Measurements from ENCODE around the gene TM2D1.
A peak's percentile ranks its signal among the peaks of the same experiment; 100 is the strongest.
"Not testable (repeated sequence)": the region's sequence is repeated elsewhere in the genome, so short reads cannot be mapped to it uniquely, and the experiment has no call there.

TM2D1 gene

DNA sequence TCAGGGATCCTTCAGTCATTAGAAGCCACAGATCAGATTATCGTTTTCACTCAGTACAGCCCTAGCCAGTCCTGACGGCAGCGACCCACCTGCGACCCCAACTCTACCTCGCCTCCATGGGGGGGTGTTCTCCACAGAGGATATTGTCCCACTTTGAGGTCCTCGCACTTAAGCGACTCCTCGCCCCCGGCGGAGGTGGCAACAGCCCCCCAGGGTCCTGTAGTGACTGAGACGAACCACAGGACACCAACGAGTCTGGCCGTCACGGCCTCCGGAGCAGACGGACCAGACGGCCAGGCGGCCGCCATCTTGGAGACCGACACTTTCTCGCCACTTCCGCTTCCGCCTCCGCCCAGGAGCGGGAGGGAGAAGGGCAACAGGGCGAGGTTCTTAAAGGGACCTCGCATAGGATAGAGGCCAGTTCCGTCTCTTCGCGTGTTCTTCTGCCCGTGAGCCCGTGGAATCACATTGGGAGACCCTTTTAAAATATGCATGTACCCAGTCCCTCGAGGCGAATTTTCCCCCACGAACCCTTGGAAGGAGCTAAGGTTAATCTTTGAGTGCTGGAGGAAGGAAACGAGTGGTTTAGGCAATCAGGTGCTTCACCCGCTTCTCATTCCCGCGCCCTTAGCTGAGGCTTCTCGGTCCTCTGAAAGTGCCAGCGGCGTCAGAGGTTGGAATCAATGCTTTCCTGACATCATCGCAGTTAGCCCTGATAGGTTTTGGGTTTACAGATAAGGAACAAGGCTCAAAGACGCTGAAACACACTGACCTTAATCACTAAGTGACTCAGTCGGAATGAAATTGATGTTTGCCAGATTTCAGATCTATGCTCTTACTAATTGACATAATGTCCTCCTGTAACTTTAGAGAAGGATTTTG lies at the start of gene TM2D1:
Gene TM2D1, minus strand, starts transcription at position 329 of the 882 bp plus-strand sequence. Its CDS starts 21 bp downstream, at position 308.
- peak; percentile 93 for DNase-seq

DNA sequence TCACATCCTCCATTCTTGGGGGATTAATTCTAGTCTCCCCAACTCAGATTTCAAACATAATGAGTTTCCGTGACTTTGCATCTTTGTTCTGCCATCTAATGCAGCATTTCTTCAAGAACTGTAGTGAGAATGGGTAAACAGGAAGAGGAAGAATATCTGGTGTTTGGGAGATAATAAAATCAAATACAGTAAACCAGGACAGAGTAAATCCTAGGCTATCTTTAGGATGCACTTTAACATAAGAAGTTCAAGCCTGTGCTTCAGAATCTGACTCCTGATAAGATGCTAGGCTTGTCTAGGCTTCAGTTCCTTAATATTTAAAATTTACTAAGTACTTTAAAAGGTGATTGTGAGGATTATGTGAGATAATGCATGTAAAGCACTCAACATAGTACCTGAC lies 45.2 kb upstream of the TM2D1 start:
- no peak for DNase-seq

DNA sequence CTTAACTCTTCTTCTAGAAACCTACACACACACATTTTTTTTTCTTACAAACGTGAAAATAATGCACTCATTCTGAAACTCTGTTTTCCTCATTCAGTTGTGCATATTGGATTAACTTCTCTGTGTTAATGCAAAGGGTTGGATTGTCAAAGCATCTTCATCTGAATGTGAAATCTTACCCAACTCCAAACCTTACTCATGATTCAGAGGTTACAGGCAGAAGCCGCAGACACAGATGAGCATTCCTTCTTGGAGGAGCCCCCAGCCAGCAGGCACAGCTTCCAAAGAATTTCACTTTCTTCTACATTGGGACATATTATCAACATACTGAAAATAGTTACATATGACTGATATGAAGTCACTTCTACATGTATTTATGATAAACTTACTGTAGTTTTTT lies 33.0 kb upstream of the TM2D1 start:
- no peak for DNase-seq

DNA sequence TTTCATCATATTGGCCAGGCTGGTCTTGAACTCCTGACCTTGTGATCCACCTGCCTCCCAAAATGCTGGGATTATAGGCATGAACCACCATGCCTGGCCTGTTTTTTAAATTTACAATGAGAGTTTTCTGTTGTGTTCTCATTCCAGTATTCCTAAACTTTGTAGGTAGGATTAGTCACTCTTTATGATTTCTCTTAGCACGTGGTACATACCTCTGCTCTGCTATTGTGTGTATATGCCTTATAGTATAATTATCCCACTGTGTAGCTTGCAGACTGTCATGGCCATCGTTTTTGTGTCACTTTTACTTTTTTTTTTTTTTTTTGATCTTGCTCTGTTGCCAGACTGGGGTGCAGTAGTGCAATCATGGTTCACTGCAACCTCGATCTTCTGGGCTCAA lies 31.8 kb upstream of the TM2D1 start:
- DNase-seq = no peak

DNA sequence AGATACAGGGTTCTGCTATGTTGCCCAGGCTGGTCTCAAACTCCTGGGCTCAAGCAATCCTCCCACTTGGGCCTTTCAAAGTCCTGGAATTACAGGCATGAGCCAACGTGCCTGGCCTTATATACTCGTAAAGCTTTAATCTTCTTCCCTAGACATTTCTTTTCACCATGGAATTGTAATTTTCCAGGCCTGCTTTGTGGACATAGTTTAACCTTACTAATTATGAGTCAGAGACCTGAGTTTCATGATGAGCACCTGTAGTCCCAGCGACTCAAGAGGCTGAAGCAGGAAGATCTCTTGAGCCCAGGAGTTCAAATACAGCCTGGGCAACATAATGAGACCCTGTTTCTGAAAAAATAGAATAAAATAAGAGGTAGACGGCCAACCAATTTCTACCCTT lies 29.6 kb upstream of the TM2D1 start:
- DNase-seq = no peak

DNA sequence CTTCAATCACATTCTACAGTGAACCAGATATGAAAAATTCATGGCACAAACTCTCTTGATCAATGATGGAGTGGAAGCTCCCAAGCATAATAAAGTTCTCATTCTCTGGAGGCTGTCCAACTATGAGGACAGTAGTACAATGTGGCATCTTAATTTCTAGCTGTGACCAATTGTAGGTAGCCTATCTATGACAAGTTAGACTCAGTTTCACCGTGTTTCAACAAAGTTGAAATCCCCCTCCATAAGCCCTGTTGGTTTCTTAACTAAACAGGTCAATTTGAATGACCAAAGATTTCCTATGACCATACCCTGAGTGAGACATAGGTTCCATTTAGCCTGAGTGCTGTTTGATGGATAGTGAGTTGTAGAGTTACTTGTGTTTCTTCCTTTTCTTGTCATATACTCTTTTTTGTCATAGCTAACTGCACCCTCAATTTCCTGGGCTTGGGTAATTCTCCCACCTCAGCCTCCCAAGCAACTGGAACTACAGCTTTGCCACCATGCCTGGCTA lies 29.1 kb upstream of the TM2D1 start:
- no peak for DNase-seq

DNA sequence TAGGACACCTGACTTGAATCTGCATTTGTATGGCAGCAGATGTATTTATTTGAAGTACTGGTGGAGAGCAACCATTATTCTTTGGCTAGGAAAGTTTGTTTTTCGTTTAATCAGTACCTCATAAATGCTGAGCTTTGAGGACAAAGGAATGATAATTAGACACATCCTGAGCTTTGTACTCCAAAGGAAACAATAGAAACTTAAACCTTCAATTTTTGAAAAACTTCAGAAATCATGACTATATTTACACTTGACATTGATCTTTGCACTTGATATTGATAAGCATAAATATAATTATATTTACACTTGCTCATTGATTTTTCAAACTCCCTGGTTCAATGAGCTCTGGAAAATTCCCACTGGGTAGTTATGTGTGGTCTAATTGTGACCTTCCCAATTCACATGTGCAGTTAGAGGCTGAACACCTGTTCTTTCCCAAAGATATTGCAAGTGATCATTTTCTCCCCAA lies 28.0 kb upstream of the TM2D1 start:
- DNase-seq = no peak

DNA sequence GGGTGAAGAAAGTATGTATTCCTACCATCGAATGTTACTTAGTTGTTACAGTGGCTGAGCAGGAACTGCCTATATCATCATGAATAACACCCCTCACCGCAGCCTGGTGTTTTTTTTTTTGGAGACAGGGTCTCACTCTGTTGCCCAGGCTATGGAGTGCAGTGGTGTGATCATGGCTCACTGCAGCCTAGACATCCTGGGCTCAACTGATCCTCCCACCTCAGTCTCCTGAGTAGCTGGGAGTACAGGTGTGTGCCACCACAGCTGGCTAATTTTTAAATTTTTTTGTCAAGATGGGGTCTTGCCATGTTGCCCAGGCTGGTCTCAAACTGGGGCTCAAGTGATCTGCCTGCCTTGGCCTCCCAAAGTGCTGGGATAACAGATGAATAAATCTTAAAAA lies 24.6 kb upstream of the TM2D1 start:
- no peak for DNase-seq

DNA sequence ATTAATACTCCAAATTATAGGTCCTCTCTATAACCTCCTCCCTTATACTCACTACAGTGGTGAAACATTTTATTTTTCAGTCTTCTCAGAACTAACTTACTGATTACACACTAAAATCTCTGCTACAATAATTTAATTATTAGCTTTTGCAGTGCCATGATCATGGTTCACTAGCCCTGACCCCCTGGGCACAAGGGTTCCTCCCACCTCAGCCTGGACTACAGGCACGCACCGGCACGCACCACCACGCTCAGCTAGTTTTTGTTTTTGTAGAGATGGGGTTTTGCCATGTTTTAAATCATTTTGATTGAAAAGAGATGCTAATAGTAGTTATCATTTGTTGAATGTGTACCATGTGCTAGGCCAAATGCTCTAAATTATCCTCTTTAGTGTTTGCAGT lies 23.6 kb upstream of the TM2D1 start:
- DNase-seq = peak; percentile 22

DNA sequence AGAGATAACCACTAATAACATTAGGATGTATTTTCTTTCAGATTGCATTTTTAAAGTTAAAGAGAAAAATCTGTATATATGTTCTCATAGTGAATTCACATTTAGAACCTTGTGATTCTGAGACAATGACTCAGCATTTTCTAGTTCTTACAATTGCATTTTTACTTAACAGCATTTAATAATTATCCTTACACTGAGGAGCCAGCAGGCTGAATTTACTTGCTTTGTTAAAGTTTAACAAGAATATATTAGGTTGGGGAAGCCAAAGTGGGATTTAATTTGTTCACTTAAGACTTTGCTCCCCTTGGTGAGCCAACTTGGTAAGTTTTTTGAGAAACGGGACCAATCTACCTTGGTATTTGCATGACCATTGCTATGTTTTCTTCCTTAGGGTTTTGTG lies 21.9 kb upstream of the TM2D1 start:
- no peak for DNase-seq

DNA sequence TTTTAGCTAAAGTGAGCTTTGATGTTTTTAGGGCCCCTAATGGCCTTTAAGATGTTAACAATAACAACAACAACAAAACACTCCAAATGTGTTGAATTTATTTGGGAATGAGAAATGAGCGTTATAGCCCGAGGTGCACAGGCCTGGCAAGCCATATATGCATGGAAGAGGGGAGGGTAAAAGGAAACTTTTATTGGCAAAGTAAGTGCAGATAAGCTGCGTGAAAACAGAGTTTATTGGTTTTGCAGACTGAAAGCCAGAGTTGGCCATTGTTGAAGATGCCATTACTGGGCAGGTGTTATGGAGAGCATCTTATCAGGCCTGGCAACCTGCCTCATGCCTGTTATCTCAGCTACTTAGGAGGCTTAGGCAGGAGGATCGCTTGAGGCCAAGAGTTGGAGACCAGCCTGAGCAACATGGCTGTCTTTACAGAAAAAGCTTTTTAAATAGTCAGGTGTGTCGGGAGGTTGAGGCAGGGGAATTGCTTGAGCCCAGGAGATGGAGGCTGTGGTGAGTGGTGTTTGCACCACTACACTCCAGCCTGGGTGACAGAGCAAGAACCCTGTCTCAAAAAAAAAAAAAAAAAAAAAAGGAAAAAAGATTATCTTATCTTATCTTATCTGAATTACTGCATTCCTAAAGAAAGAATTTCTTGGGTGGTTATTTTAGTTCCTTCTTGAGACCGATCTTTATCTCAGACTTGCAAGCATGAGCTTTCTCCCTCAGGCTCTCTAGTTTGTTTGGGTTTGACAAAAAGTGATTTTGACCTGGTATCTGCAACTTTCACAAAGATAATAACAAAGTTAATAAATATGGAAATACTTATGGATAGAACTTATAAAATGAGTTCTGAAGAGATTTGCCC lies 19.0 kb upstream of the TM2D1 start:
- no peak for DNase-seq

DNA sequence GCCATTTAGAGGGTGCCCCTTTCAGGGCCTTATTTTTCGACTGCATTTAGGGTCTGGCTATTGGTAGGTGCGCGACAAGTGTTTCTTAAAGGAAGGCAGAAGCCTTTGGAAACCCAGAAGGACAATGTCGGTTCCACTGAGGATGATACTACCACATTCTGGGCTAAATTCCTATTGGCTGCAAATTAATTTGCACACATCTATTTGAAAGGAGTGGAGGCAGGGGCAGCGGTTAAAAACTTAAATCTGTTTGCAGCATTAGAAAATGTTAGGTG lies 18.4 kb upstream of the TM2D1 start:
- no peak for DNase-seq

DNA sequence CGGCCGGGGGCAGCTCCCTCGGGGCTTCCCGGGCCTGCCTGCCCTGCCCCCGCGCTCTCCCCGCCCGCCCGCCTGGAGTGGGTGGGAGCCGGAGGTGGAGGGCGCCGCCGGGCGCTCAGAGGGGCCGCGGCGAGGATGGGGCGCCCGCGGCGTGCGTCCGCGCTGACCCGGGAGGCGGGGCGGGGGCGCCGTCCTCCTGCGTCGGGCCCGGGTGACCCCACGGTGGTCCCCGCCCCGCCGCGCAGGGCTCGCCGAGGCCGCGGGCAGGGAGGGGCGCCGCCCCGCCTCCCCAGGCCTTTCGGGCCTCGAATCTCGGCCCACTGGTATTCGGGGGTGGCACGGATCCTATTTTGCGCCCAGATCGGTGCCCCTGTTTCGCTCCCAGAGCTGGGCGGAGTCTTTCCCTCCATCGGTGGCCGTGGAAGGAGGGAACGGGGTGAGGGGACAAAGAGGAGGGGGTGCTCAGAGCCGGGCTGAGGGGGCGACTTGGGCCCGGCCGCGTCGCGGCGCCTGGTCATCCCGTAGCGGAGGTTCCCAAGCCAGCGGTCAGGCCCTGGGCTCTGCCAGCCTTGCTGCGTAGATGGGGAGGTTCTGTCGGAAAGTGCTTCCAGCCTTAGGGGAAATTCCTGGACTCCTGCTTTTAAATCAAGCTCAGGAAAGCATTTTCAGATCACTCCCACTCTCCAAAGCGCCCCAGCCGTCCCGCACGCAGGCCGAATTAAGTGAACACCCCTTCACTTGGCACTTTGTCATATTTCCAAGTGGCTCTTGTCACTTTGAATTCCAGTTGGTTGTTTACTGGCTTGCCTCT lies 17.9 kb upstream of the TM2D1 start:
- peak; percentile 36 for DNase-seq

DNA sequence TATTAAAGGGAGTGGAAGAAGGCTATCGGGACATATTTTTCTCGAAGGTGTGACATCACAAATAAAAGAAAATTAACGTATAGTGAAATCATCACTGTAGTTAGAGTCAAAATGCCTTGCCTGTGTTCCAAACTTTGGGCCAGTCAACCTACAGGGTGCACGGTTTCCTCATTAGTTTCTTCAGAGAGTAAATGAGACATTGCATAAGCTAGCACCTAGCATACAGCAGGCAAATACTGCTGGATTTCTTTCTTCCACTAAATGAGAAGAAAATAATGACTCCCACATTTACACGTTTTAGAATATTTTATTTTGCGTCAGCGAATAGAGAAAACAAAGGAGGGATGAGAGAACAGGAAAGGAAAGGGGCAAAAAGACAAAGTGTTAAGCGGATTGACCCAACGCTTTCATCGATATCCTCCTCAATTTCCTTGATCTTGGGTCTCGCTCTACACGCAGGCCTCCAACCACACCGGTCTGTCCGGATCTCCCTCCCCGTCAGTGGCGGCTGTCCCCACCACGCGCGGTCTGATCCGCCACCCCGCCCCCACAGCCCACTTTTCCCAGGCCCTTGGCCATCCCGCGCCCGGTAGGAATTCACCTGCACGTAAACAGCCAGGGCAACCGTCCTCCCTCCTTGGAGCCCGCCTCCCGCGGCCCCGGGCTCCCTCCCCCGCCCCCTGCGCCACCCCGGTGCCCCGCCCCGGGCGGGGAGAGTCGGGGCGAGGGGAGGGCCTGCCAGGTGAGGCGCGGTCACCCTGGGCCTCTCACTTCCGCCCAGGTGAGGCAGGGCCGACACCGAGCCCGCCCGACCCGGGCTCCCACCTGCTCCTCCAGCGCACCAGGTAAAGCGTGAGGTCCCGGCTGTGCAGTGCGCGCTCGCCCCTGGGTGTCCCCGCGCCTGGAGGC lies 17.0 kb upstream of the TM2D1 start, which contains the start of gene PATJ:
Gene PATJ, plus strand, starts transcription at position 770 of the 909 bp plus-strand sequence. CDS start 20,413 bp downstream, outside the sequence.
- DNase-seq = peak; percentile 29

DNA sequence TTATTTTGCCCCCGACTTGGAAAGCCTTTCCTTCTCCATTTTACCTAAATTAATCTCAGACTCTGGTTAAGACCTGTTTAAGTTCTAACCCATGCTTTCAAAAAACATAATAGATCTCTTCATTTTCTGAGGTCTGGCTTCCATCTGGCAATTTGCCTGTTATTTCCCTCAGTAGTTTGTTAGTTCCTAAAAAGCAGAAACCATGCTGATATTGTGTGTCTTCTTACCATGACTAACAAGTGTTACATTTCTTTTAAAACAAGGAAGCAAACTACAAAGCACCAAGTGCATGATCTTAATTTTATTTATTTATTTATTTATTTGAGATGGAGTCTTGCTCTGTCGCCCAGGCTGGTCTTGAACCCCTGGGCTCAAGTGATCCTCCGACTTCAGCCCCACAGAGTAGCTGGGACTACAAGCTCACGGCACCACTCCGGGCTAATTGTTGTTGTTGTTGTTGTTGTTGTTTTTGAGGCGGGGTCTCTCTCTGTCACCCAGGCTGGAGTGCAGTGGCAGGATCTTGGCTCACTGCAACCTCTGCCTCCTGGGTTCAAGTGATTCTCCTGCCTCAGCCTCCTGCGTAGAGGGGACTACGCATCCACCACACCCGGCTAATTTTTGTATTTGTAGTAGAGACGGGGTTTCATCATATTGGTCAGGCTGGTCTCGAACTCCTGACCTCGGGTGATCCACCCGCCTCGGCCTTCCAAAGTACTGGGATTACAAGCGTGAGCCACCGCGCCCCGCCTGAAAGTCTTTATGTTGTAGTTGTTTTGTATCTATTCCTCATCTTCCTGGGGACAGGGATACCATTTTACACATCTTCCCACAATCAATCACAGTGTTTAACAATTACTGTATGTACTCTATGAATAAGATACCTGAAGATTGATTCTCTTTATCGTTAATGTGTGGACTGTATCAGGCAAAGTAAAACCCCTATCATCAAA lies 16.1 kb upstream of the TM2D1 start:
- DNase-seq = no peak

DNA sequence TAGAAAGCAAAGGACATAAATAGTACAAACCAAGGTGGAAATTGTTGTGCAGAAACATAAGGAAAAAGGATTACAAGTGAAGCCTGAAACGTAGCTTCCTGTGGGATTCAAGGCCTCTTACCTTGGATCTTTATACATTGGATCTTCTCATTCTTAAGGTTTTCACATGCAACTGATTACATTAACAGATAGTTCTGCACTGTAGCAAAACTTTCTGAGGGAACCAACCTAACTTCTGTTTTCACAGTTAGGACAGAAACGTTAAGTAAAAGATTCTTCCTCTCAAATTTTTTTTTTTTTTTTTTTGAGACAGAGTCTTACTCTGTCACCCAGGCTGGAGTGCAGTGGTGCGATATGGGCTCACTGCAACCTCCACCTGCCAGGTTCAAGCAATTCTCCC lies 7.8 kb upstream of the TM2D1 start:
- no peak for DNase-seq

DNA sequence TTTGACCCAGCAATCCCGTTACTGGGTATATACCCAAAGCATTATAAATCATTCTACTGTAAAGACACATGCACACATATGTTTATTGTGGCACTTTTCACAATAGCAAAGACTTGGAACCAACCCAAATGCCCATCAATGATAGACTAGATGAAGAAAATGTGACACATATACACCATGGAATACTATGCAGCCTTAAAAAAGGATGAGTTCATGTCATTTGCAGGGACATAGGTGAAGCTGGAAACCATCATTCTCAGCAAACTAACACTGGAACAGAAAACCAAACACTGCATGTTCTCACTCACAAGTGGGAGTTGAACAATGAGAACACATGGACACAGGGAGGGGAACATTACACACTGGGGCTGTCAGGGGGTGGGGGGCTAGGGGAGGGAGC lies 5.7 kb upstream of the TM2D1 start:
- not testable (repeated sequence) for DNase-seq

DNA sequence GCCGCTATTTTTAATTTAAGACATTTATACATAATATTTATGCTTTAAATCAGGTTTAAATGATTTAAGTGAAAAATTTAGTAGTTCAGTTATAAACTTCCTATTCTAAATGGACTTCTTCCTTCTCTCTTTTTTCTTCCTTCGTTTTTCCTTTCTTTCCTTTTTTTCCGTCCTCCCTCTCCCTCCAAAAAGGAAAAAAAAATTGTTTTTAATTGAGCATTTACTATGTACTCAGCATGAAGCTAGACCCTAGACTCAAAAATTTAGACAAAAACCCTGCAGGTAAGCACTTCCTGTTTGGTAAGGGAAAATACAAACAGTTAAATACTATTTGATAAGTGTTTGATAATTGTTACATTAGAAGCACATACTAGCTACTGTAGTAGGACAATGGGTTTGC lies 2.6 kb upstream of the TM2D1 start:
- no peak for DNase-seq

DNA sequence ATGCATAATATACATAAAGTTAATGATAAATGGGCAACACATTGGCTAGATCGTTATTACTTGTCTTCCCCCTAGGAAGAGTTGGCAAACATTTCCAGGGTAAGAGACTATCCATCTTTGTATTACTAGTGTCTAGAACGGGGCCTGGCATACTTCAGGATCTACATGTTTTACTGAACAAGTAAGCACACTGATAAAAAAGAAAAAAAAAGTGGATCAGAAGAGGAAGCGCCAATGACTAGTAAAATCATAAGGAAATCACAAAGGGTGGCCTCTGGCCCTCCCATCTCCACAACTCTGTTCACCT lies 482 bp downstream of the TM2D1 start:
- DNase-seq = no peak

DNA sequence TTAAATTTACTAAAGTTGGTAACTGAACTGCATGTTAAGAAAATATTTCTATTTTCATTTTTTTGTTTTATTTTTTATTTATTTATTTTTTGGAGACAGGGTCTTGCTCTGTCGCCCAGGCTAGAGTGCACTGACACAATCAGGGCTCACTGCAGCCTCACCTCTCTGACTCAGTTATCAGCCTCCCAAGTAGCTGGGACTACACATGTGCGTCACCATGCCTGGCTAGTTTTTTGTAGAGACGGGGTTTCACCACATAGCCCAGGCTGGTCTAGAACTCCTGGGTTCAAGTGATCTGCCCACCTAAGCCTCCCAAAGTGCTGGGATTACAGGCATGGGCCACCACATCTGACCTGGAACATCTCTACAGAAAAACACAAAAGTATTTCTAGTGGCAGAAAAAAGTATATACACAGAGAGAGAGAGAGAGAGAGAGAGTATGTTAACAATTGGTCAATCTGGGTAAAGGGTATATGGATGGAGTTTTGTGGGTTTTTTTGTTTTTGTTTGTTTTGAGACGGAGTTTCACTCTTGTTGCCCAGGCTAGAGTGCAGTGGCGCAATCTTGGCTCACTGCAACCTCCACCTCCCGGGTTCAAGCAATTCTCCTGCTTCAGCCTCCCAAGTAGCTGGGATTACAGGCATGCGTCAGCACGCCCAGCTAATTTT lies 5.8 kb downstream of the TM2D1 start:
- DNase-seq = not testable (repeated sequence)

All from NCI-H2227 treated with DMSO at 0.1 percent for 48 hours (cell line).